Adrenal gland (tissue), 12 donors: ENCODE measurements around the gene CTXND1. TPM values are rescaled to one million over a fixed set of nuclear protein-coding genes. Genes with fewer than 3 reads are reported as not detected.

Experiments used
- DNase-seq, 7 donors: peaks; one replicate each; pipeline ENCODE4 v3.0.0-alpha.2; 2019 to 2020
- H3K27ac ChIP-seq, 5 donors: fragments of 200-600 bp; sonication (generic) in 4 of 5; 1 replicate in 3 of 5; 2 replicates in 2 of 5; pipeline versions ENCODE4 v1.5.1 to v1.8.0; 2016 to 2020; ENCODE audit warnings: mild to moderate bottlenecking in 1 of 5
- H3K27me3 ChIP-seq: fragments of 200-600 bp; 2 replicates; pipeline ENCODE4 v1.8.0; 2021
- H3K36me3 ChIP-seq, 2 donors: fragments of 200-600 bp; replicated peaks in 1 of 2; 1 replicate in 1 of 2; 2 replicates in 1 of 2; pipeline versions ENCODE4 v1.5.1 to v1.8.0; 2018 to 2022
- H3K4me1 ChIP-seq, 2 donors: fragments of 200-600 bp; replicated peaks in 1 of 2; 1 replicate in 1 of 2; 2 replicates in 1 of 2; pipeline versions ENCODE4 v1.5.1 to v1.8.0; 2018 to 2021
- H3K4me3 ChIP-seq, 4 donors: fragments of 200-600 bp; sonication (generic) in 3 of 4; one replicate each; pipeline ENCODE4 v1.5.1; 2016 to 2018
- H3K9me3 ChIP-seq, 3 donors: fragments of 200-600 bp; sonication (generic) in 1 of 3; replicated peaks in 1 of 3; 1 replicate in 2 of 3; 2 replicates in 1 of 3; pipeline versions ENCODE4 v1.5.1 to v1.8.0; 2016 to 2021
- POLR2A ChIP-seq, 2 donors: fragments of 450-650 bp; IDR thresholded peaks; one replicate each; pipeline ENCODE4 v1.6.1; 2017; ENCODE audit warnings: antibody characterized with exemption in 2 of 2, mild to moderate bottlenecking in 2 of 2, moderate library complexity in 1 of 2
- WGBS, 4 donors: extraction: QIAGEN DNeasy Blood & Tissue Kit in 2 of 4; methylation state at CpG; one replicate each; pipeline versions ENCODE4 v1.1.5 to v1.1.7; 2013 to 2017; 5-methylcytosine and 5-hydroxymethylcytosine counted together
- intact Hi-C, 2 donors: fragments of 100-400 bp; cut with DNase I; formaldehyde crosslinking; loops; one replicate each; pipeline versions ENCODE4 v1.14.1 to v1.15.0; 2022 to 2023
- polyA plus RNA-seq, 3 donors: library from polyadenylated mRNA; stranded (reverse); fragments of 200-250 nt in 2 of 3; fragments of 350-450 nt in 1 of 3; fragmentation: Illumina TruSeq in 1 of 3; extraction: RNeasy Lipid Tissue Mini Kit (QIAGEN cat#74804) in 1 of 3; gene quantifications; one replicate each; pipeline ENCODE4 v1.2.3, GENCODE V29; 2013 to 2014
- total RNA-seq, 9 donors: library from RNA; depleted of rRNA in 4 of 9; stranded (reverse); fragments of >200 nt in 4 of 9; fragments of 120-200 nt in 1 of 9; fragmentation: NEBNext Ultra II Directional in 1 of 9; extraction: Animal tissue kit (Norgen Biotek cat#: 25700) in 1 of 9; gene quantifications; one replicate each; pipeline versions ENCODE4 v1.1.0 to v1.2.4, GENCODE V29; 2013 to 2023
- TF ChIP-seq, protein P1 (sequence below), 6 experiments: fragments of 450-650 bp in 4 of 6; fragments of 200-600 bp in 2 of 6; sonication (generic) in 1 of 6; IDR thresholded peaks; 1 replicate in 5 of 6; 2 replicates in 1 of 6; pipeline versions ENCODE4 v1.5.1 to v1.8.0; 2016 to 2021; ENCODE audit warnings: antibody characterized with exemption in 6 of 6, mild to moderate bottlenecking in 2 of 6, moderate library complexity in 1 of 6
- donor health status: healthy with polysubstance abuse.
- donor health status: Bipolar disorder and iron deficiency.
- donor health status: DM: yes; HTN: yes; CAD: no.
- donor health status: DM: no; HTN: no; CAD: no.
- donor health status: DM: no; HTN: no; CAD: no.
- donor health status: DM: yes; HTN: yes; CAD: no.

CTXND1 gene
- total and polyA plus RNA-seq, 12 donors = 0.55 to 17.4 (median 4.3) TPM

- no peaks in the 10 kb centered on the region for H3K4me1 ChIP-seq
- H3K36me3 ChIP-seq = no peaks in the 10 kb centered on the region
- no peaks in the 10 kb centered on the region for H3K27me3 ChIP-seq
- intact Hi-C loops = no loop called here
- no peaks in the 10 kb centered on the region for H3K9me3 ChIP-seq
- TF ChIP-seq, protein P1, sequence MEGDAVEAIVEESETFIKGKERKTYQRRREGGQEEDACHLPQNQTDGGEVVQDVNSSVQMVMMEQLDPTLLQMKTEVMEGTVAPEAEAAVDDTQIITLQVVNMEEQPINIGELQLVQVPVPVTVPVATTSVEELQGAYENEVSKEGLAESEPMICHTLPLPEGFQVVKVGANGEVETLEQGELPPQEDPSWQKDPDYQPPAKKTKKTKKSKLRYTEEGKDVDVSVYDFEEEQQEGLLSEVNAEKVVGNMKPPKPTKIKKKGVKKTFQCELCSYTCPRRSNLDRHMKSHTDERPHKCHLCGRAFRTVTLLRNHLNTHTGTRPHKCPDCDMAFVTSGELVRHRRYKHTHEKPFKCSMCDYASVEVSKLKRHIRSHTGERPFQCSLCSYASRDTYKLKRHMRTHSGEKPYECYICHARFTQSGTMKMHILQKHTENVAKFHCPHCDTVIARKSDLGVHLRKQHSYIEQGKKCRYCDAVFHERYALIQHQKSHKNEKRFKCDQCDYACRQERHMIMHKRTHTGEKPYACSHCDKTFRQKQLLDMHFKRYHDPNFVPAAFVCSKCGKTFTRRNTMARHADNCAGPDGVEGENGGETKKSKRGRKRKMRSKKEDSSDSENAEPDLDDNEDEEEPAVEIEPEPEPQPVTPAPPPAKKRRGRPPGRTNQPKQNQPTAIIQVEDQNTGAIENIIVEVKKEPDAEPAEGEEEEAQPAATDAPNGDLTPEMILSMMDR (IDR thresholded peaks at IDR 0.05) = no peak
- no peak for TF ChIP-seq POLR2A (IDR thresholded peaks at IDR 0.05)
- WGBS, 4 donors = 43 to 58% (median 54%) methylated on average over 9 of the region's 9 CpGs
- no peak overlapping the region for H3K4me3 ChIP-seq
- no peak for DNase-seq
- no peak overlapping the region for H3K27ac ChIP-seq
These were observed 37.8 kb upstream of the CTXND1 start for GRCh38 chr15:80289528-80290495.

DNA sequence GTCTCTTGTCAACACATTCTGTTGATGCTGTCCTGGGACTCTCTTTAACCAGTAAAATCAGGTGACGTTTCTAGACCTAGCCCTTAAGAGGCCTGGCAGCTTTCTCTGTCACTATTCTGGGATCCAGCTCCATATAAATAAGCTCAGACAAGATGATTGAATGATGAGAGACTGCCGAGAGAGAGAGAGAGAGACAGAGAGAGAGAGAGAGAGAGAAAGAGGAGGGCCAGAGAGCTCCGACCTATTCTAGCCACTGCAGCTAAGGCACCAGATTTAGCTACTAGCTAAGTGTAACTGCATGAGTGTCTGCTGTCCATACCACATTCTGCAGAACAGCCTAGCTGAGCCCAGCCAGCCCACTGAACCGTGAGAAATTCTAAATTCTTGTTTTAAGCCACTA is 36.1 kb upstream of the CTXND1 start:
- Histone ChIP-seq H3K36me3 (no peaks in the 10 kb centered on the region), H3K4me1 (no peaks in the 10 kb centered on the region), H3K9me3 (no peaks in the 10 kb centered on the region), H3K27me3 (no peaks in the 10 kb centered on the region), H3K4me3 (no peak overlapping the region), H3K27ac (no peak overlapping the region)
- no peak for TF ChIP-seq POLR2A (IDR thresholded peaks at IDR 0.05)
- TF ChIP-seq, protein P1 (IDR thresholded peaks at IDR 0.05) = no peak
- WGBS, 4 donors = 65 to 83% (median 79%) methylated on average over 4 of the region's 4 CpGs
- DNase-seq = no peak
- intact Hi-C loops = no loop called here

- no peak for DNase-seq
- no peak for TF ChIP-seq POLR2A (IDR thresholded peaks at IDR 0.05)
- TF ChIP-seq, protein P1 (IDR thresholded peaks at IDR 0.05) = no peak
- H3K9me3 ChIP-seq = no peaks in the 10 kb centered on the region
- WGBS, 4 donors = 78 to 84% (median 83%) methylated on average over 7 of the region's 7 CpGs
- intact Hi-C loops = no loop called here
- H3K4me1 ChIP-seq = no peaks in the 10 kb centered on the region
- no peaks in the 10 kb centered on the region for H3K36me3 ChIP-seq
- H3K4me3 ChIP-seq = no peak overlapping the region
- no peaks in the 10 kb centered on the region for H3K27me3 ChIP-seq
- H3K27ac ChIP-seq = no peak overlapping the region
These were observed 34.0 kb upstream of the CTXND1 start for GRCh38 chr15:80286055-80286454.

DNA sequence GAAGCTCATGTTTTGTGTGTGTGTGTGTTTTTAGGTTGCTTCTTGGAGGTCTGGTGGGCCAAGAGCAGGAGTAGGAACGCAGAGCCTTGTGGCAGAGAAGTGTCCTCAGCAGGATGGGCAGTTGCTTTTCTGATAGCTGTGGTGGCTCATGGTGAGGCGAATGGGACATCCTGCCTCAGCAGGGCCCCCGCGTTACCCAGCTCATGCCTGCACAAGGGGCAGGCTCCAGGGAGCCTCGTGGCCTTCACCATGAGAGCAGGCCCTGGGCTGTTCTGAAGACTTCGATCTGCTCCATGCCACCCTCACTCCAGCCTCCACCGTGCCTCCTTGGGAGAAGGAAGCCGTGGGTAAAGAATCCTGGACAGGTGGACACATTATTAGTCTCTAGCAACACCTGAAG is 33.4 kb upstream of the CTXND1 start:
- TF ChIP-seq, protein P1 (IDR thresholded peaks at IDR 0.05) = no peak
- TF ChIP-seq POLR2A (IDR thresholded peaks at IDR 0.05) = no peak
- Histone ChIP-seq H3K27ac (no peak overlapping the region), H3K9me3 (no peaks in the 10 kb centered on the region), H3K4me3 (no peak overlapping the region), H3K4me1 (no peaks in the 10 kb centered on the region), H3K36me3 (no peaks in the 10 kb centered on the region), H3K27me3 (no peaks in the 10 kb centered on the region)
- intact Hi-C loops = no loop called here
- no peak for DNase-seq
- WGBS, 4 donors = 80 to 92% (median 89%) methylated on average over 6 to 8 of the region's 8 CpGs
